GM23338 (cell line): ENCODE results near the gene GPRC5D.

Experiments
- CREB1 ChIP-seq: fragments of 250-450 bp; sonication (Bioruptor Pico); IDR thresholded peaks from 2 replicates; pipeline ENCODE4 v1.5.0; 2020; ENCODE audit warnings: low read depth, mild to moderate bottlenecking, moderate library complexity
- EZH2 ChIP-seq: fragments of 200-600 bp; sonication (generic); IDR thresholded peaks from one replicate; pipeline ENCODE4 v1.8.0; 2017; ENCODE audit warnings: antibody characterized with exemption, mild to moderate bottlenecking, low read depth; ENCODE audit not compliant: unreplicated experiment
- EZH2phosphoT487 ChIP-seq: fragments of 200-600 bp; sonication (generic); IDR thresholded peaks from one replicate; pipeline ENCODE4 v1.8.1; 2018; ENCODE audit warnings: antibody characterized with exemption; ENCODE audit not compliant: unreplicated experiment
- JUNB ChIP-seq: IDR thresholded peaks from one replicate; pipeline ENCODE4 v1.6.1; 2016; ENCODE audit warnings: antibody characterized with exemption; ENCODE audit not compliant: unreplicated experiment
- POLR2AphosphoS5 ChIP-seq: IDR thresholded peaks from 2 replicates; pipeline ENCODE4 v1.6.1; 2016; ENCODE audit warnings: antibody characterized with exemption, low read depth
- TF ChIP-seq, protein P1 (sequence below), 2 experiments: fragments of 200-600 bp in 1 of 2; sonication (generic) in 1 of 2; conservative IDR thresholded peaks; 2 replicates each; pipeline versions ENCODE4 v1.5.1 to v1.6.1; 2016 to 2017; ENCODE audit warnings: antibody characterized with exemption in 2 of 2, low read depth in 2 of 2, mild to moderate bottlenecking in 2 of 2, moderate library complexity in 1 of 2
- TF ChIP-seq, protein P2 (sequence below): IDR thresholded peaks from one replicate; pipeline ENCODE4 v1.6.1; 2018; ENCODE audit warnings: antibody characterized with exemption; ENCODE audit not compliant: unreplicated experiment
- TF ChIP-seq, protein P3 (sequence below): fragments of 250-450 bp; sonication (Bioruptor Pico); IDR thresholded peaks from 2 replicates; pipeline ENCODE4 v1.5.0; 2020; ENCODE audit warnings: mild to moderate bottlenecking, moderate library complexity

DNA sequence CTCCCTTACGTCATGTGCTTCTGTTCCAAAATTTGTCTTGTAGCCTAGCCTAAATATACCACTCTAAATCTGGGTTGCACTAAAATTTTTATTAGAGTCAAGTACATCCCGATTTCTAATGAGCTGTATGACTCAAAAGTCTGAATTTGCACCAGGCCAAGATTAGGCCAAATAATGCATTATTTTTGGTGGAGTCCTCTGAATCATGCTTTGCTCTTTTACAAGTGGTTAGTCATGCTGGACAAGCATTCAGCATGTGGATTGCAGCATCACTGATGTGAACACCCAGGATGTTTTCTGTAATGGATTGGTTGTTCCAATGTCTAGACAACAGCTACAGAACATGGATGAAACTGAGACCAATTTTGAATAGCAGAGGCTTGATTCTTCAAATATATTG lies 24.4 kb upstream of the GPRC5D start:
- TF ChIP-seq, protein P1, sequence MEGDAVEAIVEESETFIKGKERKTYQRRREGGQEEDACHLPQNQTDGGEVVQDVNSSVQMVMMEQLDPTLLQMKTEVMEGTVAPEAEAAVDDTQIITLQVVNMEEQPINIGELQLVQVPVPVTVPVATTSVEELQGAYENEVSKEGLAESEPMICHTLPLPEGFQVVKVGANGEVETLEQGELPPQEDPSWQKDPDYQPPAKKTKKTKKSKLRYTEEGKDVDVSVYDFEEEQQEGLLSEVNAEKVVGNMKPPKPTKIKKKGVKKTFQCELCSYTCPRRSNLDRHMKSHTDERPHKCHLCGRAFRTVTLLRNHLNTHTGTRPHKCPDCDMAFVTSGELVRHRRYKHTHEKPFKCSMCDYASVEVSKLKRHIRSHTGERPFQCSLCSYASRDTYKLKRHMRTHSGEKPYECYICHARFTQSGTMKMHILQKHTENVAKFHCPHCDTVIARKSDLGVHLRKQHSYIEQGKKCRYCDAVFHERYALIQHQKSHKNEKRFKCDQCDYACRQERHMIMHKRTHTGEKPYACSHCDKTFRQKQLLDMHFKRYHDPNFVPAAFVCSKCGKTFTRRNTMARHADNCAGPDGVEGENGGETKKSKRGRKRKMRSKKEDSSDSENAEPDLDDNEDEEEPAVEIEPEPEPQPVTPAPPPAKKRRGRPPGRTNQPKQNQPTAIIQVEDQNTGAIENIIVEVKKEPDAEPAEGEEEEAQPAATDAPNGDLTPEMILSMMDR (conservative IDR thresholded peaks at IDR 0.05; ENCODE audit: low read depth in 2 of 2): no peak
- TF ChIP-seq, protein P2, sequence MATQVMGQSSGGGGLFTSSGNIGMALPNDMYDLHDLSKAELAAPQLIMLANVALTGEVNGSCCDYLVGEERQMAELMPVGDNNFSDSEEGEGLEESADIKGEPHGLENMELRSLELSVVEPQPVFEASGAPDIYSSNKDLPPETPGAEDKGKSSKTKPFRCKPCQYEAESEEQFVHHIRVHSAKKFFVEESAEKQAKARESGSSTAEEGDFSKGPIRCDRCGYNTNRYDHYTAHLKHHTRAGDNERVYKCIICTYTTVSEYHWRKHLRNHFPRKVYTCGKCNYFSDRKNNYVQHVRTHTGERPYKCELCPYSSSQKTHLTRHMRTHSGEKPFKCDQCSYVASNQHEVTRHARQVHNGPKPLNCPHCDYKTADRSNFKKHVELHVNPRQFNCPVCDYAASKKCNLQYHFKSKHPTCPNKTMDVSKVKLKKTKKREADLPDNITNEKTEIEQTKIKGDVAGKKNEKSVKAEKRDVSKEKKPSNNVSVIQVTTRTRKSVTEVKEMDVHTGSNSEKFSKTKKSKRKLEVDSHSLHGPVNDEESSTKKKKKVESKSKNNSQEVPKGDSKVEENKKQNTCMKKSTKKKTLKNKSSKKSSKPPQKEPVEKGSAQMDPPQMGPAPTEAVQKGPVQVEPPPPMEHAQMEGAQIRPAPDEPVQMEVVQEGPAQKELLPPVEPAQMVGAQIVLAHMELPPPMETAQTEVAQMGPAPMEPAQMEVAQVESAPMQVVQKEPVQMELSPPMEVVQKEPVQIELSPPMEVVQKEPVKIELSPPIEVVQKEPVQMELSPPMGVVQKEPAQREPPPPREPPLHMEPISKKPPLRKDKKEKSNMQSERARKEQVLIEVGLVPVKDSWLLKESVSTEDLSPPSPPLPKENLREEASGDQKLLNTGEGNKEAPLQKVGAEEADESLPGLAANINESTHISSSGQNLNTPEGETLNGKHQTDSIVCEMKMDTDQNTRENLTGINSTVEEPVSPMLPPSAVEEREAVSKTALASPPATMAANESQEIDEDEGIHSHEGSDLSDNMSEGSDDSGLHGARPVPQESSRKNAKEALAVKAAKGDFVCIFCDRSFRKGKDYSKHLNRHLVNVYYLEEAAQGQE: no peak
- TF ChIP-seq POLR2AphosphoS5 (no peak), EZH2 (no peak), JUNB (no peak), EZH2phosphoT487 (no peak), CREB1 (CRISPR knock-in tag) (no peak)
- TF ChIP-seq, protein P3, sequence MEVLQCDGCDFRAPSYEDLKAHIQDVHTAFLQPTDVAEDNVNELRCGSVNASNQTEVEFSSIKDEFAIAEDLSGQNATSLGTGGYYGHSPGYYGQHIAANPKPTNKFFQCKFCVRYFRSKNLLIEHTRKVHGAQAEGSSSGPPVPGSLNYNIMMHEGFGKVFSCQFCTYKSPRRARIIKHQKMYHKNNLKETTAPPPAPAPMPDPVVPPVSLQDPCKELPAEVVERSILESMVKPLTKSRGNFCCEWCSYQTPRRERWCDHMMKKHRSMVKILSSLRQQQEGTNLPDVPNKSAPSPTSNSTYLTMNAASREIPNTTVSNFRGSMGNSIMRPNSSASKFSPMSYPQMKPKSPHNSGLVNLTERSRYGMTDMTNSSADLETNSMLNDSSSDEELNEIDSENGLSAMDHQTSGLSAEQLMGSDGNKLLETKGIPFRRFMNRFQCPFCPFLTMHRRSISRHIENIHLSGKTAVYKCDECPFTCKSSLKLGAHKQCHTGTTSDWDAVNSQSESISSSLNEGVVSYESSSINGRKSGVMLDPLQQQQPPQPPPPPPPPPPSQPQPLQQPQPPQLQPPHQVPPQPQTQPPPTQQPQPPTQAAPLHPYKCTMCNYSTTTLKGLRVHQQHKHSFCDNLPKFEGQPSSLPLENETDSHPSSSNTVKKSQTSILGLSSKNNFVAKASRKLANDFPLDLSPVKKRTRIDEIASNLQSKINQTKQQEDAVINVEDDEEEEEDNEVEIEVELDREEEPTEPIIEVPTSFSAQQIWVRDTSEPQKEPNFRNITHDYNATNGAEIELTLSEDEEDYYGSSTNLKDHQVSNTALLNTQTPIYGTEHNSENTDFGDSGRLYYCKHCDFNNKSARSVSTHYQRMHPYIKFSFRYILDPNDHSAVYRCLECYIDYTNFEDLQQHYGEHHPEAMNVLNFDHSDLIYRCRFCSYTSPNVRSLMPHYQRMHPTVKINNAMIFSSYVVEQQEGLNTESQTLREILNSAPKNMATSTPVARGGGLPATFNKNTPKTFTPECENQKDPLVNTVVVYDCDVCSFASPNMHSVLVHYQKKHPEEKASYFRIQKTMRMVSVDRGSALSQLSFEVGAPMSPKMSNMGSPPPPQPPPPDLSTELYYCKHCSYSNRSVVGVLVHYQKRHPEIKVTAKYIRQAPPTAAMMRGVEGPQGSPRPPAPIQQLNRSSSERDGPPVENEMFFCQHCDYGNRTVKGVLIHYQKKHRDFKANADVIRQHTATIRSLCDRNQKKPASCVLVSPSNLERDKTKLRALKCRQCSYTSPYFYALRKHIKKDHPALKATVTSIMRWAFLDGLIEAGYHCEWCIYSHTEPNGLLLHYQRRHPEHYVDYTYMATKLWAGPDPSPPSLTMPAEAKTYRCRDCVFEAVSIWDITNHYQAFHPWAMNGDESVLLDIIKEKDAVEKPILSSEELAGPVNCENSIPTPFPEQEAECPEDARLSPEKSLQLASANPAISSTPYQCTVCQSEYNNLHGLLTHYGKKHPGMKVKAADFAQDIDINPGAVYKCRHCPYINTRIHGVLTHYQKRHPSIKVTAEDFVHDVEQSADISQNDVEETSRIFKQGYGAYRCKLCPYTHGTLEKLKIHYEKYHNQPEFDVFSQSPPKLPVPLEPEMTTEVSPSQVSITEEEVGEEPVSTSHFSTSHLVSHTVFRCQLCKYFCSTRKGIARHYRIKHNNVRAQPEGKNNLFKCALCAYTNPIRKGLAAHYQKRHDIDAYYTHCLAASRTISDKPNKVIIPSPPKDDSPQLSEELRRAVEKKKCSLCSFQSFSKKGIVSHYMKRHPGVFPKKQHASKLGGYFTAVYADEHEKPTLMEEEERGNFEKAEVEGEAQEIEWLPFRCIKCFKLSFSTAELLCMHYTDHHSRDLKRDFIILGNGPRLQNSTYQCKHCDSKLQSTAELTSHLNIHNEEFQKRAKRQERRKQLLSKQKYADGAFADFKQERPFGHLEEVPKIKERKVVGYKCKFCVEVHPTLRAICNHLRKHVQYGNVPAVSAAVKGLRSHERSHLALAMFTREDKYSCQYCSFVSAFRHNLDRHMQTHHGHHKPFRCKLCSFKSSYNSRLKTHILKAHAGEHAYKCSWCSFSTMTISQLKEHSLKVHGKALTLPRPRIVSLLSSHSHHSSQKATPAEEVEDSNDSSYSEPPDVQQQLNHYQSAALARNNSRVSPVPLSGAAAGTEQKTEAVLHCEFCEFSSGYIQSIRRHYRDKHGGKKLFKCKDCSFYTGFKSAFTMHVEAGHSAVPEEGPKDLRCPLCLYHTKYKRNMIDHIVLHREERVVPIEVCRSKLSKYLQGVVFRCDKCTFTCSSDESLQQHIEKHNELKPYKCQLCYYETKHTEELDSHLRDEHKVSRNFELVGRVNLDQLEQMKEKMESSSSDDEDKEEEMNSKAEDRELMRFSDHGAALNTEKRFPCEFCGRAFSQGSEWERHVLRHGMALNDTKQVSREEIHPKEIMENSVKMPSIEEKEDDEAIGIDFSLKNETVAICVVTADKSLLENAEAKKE: no peak
